HT-29 (cell line): ENCODE data around the gene ADD3. TPM values are rescaled to one million over a fixed set of nuclear protein-coding genes. Genes with fewer than 3 reads are reported as not detected.

Source experiments
- DNase-seq: peaks from one replicate; pipeline ENCODE4 v3.0.0-alpha.2; 2015; ENCODE audit warnings: low spot score
- total RNA-seq: library from RNA; depleted of rRNA; stranded (reverse); fragments of >200 nt; shearing (Covaris generic); gene quantifications from 2 replicates; pipeline ENCODE4 v1.2.3, GENCODE V29; 2014

ADD3 gene
- total RNA-seq, 1 experiment from 2014 or later, result 73.6 TPM

DNA sequence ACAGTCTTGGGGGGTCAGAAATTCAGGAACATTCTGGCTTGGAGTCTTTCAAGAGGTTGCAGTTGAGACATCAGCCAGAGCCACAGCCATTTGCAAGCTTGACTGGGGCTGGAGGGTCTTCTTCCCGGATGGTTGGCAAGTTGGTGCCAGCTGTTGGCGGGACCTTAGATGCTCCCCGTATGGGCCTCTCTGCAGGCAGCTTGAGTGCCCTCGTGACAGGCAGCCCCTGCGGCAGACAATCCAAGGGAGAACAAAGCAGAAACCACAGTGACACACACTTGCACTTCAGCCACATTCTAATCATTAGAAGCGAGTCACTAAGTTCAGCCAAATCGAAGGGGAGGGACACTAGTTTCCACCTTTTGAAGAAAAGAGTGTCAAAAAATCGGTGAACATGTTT, 140.2 kb downstream of the ADD3 start:
- no peak for DNase-seq

DNA sequence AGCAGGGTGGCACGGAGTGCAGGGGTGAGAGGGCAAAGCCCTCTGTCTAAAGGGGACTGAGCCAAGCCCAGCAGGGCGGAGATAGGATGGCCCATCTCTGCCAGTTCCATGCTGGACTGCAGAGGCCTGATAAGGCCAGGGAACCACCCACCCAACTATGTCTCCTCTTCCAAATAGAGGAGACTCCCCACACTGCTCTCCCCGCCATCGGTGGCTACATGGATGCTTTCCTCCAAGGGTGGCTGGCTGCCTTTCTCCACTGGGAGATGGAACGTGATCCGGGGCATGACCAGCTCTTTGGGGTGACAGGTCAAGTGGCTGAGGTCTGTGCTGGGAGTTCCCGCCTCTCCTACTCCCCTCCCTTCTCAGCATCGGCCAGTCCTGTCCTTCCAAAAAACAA, 141.5 kb downstream of the ADD3 start:
- no peak for DNase-seq

DNA sequence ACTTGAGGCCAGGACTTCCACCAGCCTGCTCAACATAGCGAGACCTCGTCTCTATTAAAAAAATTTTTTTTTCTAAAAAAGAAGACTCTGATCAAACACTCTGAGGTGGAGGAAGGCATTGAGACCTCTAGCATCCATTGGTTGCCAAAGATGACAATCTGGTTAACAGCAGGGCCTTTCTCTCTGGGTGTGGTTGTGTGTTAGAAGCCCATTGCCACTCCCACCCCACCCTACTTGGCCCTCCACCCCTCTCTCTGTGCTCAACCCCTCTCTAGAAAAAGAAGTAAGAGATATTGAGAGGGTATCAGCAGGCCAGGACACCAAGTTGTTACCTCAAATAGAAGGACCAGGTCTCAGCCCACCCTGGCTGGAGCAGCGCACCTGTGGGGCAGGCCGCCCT, 142.3 kb downstream of the ADD3 start:
- DNase-seq, result no peak

DNA sequence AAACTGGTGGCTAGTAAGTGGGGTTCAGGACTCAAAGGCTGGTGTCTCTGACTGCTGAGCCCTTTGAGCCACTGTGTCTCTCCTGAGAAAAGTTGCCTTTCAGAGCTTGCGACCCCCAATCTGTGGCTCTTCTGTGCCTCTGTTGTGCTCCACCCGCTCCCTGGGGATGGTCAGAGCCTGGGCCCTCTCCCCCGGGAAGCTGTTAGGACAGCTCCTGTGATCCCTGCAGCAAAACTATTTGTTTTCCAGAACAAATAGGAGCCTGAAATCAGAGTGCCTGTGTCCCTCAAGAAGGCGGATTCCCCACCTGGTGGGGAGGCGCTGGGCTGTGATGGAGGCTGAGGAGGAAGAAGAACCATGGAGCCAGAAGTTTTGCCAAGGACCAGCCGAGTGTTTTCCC, 143.2 kb downstream of the ADD3 start:
- DNase-seq, result no peak

DNA sequence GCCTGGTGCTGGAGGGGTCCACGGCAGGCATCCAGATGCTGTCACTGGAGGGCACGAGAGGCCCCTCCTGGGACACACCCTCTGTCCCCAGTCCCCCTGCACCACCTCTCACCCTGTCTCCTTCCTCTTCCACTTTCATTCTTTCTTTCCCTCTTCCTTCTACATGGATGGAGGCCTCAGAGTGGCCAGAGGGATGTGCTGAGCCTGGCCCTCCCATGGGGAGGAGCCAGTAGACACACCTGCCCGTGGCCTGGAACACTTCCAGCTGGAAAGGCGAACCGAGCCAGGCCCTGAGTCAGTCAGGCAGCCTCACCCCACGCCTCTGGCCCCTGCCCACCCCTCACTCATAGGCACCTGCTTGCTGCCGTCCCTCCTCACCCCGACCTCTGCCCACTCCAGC, 143.7 kb downstream of the ADD3 start:
- DNase-seq, result peak; percentile 72

DNA sequence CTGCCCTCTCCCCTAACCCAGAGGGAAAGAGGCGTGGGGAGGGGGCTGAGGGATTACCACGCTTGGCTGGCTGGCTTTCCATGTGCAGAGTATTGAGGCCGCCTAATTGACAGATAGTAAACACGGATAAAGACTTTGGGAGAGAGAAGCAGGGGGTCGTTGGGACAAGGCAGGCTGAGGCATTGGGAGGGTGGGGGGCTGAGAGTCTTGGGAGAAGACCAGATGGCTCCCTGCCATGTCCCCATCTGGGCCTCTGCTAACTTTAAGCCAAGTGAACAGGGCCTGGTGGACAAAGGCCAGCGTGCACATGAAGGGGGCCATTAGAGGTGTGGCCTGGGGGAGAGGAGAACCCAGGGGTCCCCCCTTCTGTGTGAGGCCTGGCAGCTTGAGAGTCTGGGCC, 144.2 kb downstream of the ADD3 start:
- DNase-seq, result no peak

DNA sequence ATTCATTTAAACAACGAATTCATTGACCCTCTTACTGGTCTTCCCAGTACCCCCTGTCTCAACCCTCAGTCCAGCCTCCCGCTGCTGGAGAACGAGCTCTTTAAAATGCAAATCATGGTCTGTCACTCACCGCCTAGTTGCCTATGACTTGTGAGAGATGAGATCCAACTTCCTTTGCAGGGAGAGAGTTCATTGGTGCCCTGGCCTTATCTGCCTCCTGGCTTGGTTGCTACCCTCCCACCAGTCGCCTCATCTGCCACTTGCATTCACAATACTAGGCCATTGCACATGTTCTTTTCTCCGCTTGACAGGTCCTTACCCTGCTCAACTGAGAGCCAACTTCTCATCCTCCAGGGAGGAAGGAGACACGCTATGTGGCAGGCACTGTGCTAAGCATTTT, 145.6 kb downstream of the ADD3 start:
- no peak for DNase-seq

DNA sequence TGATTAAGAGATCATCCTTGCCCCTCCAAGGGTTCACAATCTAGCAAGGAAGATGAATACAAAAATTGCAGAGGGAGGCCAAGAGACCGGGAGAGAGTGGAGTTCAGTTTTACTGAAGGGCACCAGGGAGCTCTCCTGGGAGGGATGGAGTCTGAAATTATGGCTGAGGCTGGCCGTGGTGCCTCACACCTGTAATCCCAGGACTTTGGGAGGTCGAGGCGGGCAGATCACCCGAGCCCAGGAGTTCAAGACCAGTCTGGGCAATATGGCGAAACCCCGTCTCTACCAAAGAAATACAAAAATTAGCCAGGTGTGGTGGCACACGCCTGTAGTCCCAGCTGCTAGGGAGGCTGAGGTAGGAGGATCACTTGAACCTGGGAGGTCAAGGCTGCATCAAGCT, 148.3 kb downstream of the ADD3 start:
- no peak for DNase-seq

DNA sequence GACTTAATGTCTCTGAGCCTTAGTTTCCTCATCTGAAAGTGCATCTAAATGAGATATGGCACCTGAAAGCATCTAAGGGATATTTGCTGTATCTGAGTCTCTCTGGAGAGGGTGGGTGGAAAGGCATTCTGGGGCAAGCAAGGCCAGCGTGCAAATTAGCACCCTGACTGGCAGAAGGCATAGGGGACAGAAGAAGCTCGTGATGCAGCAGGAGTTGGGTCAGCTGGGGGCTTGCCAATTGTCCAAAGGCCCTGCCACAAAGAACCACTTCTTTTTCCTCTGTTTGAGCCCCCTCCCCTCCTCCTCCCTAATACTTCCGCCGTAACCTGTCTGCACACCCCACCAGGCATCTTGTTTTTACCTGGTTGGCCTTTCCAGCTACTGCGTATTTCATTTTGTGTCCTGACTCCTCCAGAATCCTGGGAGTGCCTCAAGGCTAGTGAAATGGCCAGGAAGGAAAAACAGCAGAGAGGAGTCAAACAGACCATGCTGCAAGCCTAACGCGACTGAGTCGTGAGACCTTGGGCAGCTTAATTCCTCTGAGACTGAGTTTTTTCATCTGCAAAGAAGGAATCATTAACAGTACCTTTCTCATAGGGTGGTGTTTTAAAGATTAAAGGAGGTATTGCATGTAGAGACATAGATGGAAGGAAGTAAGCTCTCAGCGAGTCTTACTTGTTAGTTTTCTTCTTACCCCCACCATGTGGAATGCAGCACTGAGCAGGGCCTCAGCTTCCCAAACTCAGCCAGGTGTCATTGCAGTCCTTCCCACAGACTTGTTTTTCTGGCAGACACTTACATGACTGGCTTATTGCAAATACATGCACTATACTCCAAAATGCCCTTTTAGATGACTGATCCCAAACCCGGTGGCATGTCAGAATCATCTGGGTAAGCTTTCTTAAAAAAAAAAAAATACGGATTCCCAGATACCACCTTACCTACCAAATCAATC, 150.5 kb downstream of the ADD3 start:
- no peak for DNase-seq

DNA sequence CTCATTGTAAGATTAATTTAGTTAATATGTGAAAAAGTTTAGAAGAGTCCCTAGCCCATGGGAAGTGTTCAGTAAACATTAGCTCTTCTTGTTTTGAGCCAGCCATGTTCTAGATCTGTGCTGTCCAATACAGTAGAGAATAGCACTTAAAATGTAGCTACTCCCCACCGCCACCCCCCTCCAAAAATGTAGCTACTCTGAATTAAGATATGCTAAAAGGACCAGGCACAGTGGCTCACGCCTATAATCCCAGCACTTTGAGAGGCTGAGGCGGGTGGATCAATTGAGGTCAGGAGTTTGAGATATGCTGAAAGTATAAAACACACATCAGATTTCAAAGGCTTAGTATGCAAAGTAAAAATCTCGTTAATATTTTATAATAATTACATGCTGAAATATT, 152.3 kb downstream of the ADD3 start:
- DNase-seq, result no peak

DNA sequence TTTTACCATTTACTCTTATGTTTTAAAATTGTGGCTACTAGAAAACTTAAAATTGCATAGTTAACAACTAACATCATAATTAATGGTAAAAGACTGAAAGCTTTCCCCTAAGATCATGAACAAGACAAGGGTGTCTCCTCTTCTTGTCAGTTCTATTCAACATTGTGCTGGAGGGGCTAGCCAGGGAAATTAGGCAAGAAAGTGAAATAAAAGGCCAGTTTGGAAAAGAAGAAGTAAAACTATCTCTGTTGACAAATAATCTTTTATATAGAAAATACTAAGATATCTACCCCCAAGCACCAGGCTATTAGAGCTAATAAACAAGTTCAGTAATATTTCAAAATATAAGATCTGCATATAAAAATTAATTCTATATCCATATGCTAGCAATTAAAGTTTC, 152.7 kb downstream of the ADD3 start:
- no peak for DNase-seq

DNA sequence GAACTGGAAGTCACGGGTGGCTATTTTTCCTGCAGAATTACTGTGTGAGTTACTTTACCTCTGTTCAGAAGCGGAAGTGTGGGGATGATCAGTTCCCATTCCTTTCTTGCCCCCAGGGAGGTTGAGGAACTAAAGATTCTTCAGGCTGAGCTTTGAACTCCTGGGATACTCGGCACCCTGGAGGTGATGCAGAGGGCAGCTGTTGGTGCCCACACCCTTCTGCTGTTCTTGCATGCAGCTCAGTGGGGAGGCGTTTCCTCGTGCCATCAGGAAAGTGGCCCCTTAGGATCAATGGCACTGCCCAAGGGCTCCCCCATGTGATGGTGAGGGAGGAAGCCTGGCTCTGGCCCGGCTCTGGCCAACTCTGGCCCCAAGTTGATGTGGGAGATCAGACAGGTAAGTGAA, 155.0 kb downstream of the ADD3 start:
- peak; percentile 32 for DNase-seq

DNA sequence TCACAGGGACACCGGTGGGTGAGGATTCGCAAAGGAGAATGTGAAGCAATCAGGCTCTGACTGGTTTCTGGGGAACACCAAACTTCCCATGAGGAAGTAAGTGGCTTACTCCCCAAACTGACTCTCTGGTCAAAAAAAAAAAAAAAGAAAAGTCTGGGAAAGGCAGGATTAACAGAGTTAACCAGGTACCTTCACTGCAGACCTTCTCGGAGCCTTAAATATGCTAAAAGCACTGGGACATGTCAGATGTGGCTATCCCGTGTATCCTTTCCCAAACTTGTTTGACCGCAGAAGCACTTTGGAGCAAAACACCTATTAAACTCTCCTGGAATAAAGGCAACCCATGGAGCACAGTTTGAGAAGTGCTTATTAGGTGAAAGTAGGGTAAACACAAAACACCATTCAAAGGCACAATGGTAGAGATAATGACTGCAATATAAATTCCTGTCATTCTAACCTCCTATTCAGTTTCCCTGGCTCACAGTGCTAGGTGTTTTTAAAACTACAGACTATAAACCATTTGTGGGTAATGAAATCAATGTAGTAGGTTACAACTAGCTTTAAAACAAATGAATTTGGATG, 155.5 kb downstream of the ADD3 start:
- DNase-seq, result no peak

DNA sequence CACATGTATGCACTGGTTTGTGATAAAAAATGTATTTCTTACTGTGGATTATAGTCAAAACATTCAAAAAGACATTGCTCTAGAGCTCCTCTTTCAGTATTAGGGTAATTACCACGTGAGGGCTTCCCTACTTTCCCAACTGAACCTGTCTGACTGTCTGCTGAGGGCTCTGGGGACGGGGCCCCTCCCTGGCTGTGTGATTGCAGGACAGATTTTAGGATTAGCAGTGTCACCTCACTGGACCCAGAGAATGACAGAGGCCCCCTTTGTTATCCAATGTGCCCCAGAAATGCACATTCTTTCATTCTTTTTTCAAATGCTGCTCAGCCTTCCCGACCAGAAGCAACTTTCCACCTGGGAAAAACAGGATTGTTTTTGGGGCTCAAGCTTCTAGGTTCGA, 156.1 kb downstream of the ADD3 start:
- DNase-seq, result no peak

DNA sequence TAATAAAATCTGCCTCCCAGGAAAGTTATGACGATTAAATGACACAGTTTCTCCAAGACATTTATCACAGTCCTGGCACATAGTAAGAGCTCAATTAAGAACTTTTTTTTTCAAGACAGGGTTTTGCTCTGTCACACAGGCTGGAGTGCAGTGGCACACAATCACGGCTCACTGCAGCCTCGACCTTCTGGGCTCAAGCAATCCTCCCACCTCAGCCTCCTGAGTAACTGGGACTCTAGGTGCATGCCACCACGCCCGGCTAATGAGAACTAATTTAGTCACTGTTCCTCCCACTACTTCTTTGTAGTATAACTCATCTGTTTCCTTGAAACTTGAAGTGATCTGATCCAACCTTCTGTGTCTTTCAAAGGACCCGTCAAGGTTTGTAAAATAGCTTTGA, 157.5 kb downstream of the ADD3 start:
- no peak for DNase-seq

DNA sequence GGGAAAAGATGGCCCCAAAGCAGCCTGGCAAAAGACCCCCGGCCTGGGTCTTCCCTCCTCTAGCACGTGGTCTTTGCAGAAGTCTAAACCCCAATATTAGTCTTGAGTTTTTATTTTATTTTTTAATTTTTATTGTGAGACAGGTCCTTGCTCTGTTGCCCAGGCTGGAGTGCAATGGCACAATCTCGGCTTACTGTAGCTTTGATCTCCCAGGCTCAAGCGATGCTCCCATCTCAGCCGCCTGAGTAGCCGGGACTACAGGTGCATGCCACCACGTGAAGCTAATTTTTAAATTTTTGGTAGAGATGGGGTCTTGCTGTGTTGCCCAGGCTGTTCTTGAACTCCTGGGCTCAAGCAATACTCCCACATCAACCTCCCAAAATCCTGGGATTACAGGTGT, 159.4 kb downstream of the ADD3 start:
- DNase-seq, result no peak

DNA sequence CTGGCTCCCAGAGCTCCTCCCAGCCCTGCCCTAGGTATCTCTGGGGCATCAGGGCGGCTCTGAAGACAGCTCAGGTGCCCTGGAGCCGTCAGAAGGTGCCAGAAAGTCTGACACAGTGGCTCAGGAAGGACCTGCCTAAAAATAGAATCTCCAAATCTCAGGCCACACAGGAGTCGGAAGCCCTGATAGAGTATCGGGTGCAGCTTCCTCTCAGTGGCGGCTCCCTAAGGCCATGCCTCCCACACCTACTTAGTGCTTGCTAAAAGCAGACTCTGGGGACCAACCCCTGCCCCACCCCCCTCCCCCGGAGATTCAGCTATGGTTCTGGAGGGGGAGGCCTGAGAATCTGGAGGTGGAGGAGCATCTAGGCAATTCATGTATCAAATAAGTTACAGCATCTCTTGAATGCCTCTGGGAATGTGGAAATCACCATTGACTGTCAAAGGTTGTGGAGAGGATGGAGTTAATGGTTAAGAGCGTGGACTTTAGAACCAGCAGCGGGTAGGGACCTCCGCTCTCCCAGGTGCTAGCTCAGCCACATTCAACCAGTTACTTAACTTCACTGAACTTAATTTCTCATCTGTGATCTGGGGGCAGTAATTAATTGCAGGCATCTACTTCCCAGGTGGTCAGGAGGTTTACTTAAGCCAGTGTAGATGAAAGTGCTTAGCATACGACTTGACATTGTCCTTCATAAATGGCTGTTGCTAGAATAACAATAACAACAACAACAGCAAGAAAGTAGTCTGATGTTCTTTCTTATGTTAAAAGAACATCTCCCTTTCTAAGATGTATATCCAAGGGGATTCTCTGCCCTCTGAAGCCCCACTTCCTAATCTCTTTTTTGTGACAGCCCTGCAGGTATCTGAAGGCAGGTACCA, 161.1 kb downstream of the ADD3 start:
- DNase-seq, result peak; percentile 22

DNA sequence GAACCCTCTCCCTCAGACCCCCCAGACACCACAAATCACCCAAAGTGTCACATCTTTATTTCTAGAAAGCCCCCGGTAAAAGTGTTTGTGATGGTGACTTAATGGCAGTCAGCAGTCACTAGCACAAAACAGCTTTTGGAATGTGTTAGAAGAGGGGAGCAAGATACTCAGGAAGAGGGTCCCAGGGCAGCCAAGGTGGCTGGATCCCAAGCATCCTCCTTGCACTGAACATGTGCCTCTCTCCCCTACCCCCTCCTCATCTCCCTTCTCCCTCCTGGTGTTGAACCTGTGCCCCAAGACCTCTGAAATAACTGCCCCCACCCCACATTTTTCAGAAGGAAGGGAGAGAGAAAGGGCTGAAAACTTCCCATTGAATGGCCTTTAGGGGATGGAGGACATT, 161.8 kb downstream of the ADD3 start:
- no peak for DNase-seq

DNA sequence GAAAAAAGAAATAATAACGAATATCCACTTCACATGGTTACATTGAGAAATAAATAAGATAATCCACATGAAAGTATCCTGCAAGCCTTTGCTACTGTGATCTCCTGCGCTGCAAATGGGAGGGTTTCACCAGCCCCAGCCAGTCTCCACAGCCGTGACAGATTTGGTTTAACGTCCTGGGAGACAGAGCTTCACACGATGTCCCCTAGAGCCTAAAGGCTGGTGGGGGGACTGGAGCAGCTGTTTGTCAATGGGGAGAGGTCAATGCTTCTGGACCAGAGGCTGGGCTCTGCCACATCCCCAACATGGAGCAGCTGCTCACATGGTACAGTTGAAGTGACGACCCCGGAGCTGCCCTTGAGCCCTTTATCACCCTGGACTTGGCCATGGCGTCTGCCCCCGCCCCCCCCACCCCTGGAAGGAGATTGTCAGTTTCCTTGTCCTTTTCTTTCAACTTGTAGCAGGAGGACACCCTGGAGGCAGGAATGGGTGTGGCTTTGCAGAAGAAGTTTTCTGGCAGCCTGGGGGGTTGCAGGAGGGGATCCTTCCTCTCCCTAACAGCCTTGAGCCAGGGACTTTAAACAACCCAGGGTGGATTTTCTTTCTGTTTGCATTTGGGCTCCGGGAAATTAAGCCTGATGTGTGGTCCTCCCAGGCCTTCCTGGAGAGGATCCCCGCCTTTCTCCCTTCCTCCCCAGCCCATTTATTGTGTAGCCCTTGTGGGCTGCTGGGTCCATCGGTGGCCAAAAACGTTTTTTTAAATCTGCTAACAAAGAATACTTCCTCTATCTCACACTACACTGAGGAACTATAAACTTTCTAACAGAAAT, 162.6 kb downstream of the ADD3 start:
- DNase-seq, result no peak

DNA sequence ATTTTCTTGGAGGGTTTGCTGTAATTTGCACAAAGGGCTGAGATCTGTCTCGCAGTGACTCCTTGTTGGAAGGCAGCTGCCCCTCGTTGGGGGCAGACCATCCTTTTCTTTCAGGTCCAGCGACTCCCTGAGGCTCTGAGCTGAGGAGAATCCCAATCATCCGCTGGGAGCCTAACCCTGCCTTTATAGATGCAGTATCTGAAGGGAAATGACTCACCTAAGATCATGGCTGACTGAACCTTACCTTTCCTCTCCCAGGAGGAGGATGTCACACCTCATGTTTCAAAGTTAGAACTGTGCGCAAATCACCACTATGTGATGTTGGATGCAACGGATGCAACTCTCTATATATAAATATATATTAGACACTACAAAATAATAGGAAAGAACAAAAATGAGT, 163.2 kb downstream of the ADD3 start:
- DNase-seq, result no peak

DNA sequence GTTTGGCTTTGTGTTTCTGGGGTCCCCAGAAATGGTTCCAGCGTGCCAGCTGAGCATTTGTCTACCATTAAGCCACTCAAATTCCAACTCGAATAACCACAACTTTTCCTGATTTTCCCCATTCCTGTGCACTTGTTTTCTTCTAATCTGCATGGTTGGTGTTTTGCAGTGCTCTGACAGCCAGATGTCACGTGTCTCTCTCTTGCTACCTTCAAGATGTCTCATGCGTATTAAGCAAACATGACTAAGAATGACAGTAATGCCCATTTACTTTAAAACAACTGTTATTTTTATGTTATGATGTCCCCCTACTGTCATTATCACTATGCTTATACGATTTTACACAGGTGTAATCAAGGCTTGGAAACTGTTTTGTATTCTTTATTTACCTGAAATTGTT, 164.4 kb downstream of the ADD3 start:
- DNase-seq, result no peak
